ENCODE results near the gene GLIS1. TPM values are rescaled to one million over a fixed set of nuclear protein-coding genes. Genes with fewer than 3 reads are reported as not detected.

GLIS1 gene
- total and polyA plus RNA-seq, 2 of the 8 experiments (the other 6 are each of a cell fraction or from before 2014, with no cell fraction given): 0.15 to 0.22 TPM

DNA sequence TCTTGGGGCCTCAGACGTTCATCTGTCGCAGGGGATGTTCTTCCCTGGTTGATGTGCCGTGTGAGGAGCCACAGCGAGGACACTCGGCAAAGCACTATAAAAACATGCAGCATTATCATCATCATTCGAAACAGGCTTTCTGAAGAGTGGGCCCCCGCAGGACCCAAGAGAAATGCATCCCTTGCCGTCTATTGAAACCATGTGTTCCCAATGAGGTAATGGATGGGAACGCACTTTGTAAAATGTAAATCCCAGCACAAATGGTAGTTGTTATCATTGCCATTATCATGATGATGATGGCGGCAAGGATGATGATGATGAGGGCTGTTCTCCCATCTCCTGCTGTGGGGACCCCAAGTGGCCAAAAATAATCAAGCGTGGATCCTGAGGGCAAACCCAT, 76.8 kb downstream of the GLIS1 start:
- no peaks in the 10 kb centered on the region for H3K36me3 ChIP-seq (ENCODE audit: control insufficient read depth in 2 of 4, insufficient read depth in 4 of 4, low read length in 3 of 4)
- no peak overlapping the region for H2AFZ ChIP-seq (ENCODE audit: low read length)
- H3K4me1 ChIP-seq (replicated peaks in 1 of 4; ENCODE audit: control insufficient read depth in 3 of 4, insufficient read depth in 4 of 4, low read length in 3 of 4): no peaks in the 10 kb centered on the region; a peak in 1 of 7 replicates
- no peak overlapping the region for H2AK5ac ChIP-seq (ENCODE audit: low read depth, low read length)
- CTCF ChIA-PET (ENCODE audit: partially characterized antibody): interaction anchor here (0.9 to 1.7 kb wide), 12 partner anchors 9 to 384 kb away, joined by 3 to 5 read pairs (median 3); no protein-coding TSS in a partner anchor
- no peaks in the 10 kb centered on the region for H3K27me3 ChIP-seq (replicated peaks in 1 of 4; ENCODE audit: control insufficient read depth in 3 of 4, extremely low read depth in 1 of 4, insufficient read depth in 3 of 4, low read length in 3 of 4)
- H3K18ac ChIP-seq (ENCODE audit: extremely low read depth, low read length): no peak overlapping the region
- H3K14ac ChIP-seq (ENCODE audit: insufficient read length): no peak overlapping the region
- H2BK5ac ChIP-seq (ENCODE audit: low read depth, low read length): no peak overlapping the region
- no peak overlapping the region for H3K27ac ChIP-seq (ENCODE audit: low read depth, low read length)
- H3K4me3 ChIP-seq (ENCODE audit: extremely low read depth in 1 of 4, insufficient read depth in 2 of 4, low read depth in 3 of 4, low read length in 4 of 4): no peak overlapping the region
- H3K56ac ChIP-seq (replicated peaks; ENCODE audit: insufficient read length, low read depth, low read length): no peak overlapping the region
- POLR2A ChIA-PET (ENCODE audit: partially characterized antibody): no interaction called here
- H4K91ac ChIP-seq (replicated peaks; ENCODE audit: insufficient read length, low read length): no peak overlapping the region
- no peak overlapping the region for H2BK15ac ChIP-seq (ENCODE audit: low read length)
- H3K79me1 ChIP-seq (ENCODE audit: low read depth, low read length): no peaks in the 10 kb centered on the region; the same call in 1 of the 2 replicates
- H4K8ac ChIP-seq (ENCODE audit: extremely low read depth, insufficient read depth, low read length): no peak overlapping the region
- no peak overlapping the region for H2BK120ac ChIP-seq (replicated peaks; ENCODE audit: low read depth, low read length)
- 85% methylated on average over 11 of the region's 11 CpGs; no CpG with 5 or more reads in 1 of the 2 experiments for WGBS, 2 experiments (ENCODE audit: extremely low coverage in 1 of 2, insufficient coverage in 1 of 2, insufficient read length in 1 of 2, insufficient replicate concordance in 2 of 2, low coverage in 1 of 2, low lambda C conversion rate in 2 of 2, missing lambda C conversion rate in 1 of 2)
- H3K4me2 ChIP-seq (ENCODE audit: insufficient read depth in 1 of 2, low read depth in 2 of 2, low read length in 2 of 2): no peak overlapping the region
- FAIRE-seq (no peak), DNase-seq (ENCODE audit: low read depth in 1 of 2, low spot score in 2 of 2) (no peak)
- no peak overlapping the region for H3K4ac ChIP-seq (replicated peaks; ENCODE audit: insufficient read length, low read depth, low read length)
- no peaks in the 10 kb centered on the region for H3K23me2 ChIP-seq (ENCODE audit: low read depth, low read length)
- no peaks in the 10 kb centered on the region for H3K9me3 ChIP-seq (ENCODE audit: insufficient read depth in 2 of 2, low read depth in 1 of 2, low read length in 1 of 2)
- H4K5ac ChIP-seq (ENCODE audit: insufficient read length, low read depth, low read length): no peak overlapping the region
- H3K9ac ChIP-seq (replicated peaks in 1 of 4; ENCODE audit: extremely low read depth in 1 of 4, low read depth in 3 of 4, low read length in 3 of 4): no peak overlapping the region
- H2BK12ac ChIP-seq (ENCODE audit: low read depth, low read length): no peak overlapping the region
- no peak overlapping the region for H3K23ac ChIP-seq (ENCODE audit: insufficient read length)
- H3K79me2 ChIP-seq (ENCODE audit: control insufficient read depth in 1 of 2, insufficient read depth in 2 of 2, low read length in 2 of 2): no peaks in the 10 kb centered on the region
- no peak overlapping the region for H2BK20ac ChIP-seq (ENCODE audit: low read length)
- TF ChIP-seq EP300 (IDR thresholded peaks at IDR 0.05; ENCODE audit: borderline replicate concordance in 1 of 2, low read depth in 2 of 2, low read length in 2 of 2) (no peak), SIX5 (IDR thresholded peaks at IDR 0.05; ENCODE audit: low read depth, low read length) (no peak), SP1 (IDR thresholded peaks at IDR 0.05; ENCODE audit: low read depth, low read length) (no peak), SP2 (IDR thresholded peaks at IDR 0.05; ENCODE audit: low read length) (no peak), HDAC2 (IDR thresholded peaks at IDR 0.05; ENCODE audit: borderline replicate concordance in 1 of 2, low read depth in 2 of 2, low read length in 2 of 2) (no peak), KDM4A (IDR thresholded peaks at IDR 0.05; ENCODE audit: low read depth, low read length, severe bottlenecking) (no peak)
- TF ChIP-seq, protein P1, sequence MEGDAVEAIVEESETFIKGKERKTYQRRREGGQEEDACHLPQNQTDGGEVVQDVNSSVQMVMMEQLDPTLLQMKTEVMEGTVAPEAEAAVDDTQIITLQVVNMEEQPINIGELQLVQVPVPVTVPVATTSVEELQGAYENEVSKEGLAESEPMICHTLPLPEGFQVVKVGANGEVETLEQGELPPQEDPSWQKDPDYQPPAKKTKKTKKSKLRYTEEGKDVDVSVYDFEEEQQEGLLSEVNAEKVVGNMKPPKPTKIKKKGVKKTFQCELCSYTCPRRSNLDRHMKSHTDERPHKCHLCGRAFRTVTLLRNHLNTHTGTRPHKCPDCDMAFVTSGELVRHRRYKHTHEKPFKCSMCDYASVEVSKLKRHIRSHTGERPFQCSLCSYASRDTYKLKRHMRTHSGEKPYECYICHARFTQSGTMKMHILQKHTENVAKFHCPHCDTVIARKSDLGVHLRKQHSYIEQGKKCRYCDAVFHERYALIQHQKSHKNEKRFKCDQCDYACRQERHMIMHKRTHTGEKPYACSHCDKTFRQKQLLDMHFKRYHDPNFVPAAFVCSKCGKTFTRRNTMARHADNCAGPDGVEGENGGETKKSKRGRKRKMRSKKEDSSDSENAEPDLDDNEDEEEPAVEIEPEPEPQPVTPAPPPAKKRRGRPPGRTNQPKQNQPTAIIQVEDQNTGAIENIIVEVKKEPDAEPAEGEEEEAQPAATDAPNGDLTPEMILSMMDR (IDR thresholded peaks at IDR 0.05; ENCODE audit: control extremely low read depth in 1 of 3, insufficient read depth in 1 of 3, low read depth in 1 of 3, low read length in 3 of 3): peak in 1 of 3 experiments; percentile 5; a peak in 1 of 4 replicates
- H4K20me1 ChIP-seq (replicated peaks in 1 of 2; ENCODE audit: control insufficient read depth in 1 of 2, insufficient read depth in 2 of 2, low read length in 2 of 2): no peaks in the 10 kb centered on the region

Measured in H1 (cell line).